ENCODE measurements around the gene DET1. TPM values are rescaled to one million over a fixed set of nuclear protein-coding genes. Genes with fewer than 3 reads are reported as not detected.
"Not testable (repeated sequence)": the region's sequence is repeated elsewhere in the genome, so short reads cannot be mapped to it uniquely, and the experiment has no call there.

Gene DET1
- total RNA-seq, 8 experiments from 2014 or later = 5.5 to 16.4 (median 10.6) TPM

DNA sequence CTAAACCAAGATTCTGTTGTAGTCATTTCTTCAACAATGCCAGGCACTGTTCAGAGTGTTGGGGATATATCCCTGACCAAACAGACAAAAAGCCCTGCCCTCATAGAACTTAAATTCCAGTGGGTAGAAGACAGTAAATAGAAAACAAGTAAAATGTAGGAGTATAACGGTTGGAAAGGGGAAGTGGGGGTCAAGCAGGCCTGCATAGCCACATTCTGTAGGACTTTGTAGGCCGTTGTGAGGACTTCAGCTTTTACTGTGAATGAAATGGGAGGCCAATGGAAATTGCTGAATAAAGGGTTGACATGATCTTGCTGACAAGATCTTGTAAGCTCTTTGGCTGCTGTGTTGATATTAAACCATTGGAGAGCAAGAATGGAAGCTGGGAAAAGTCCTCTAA is 77.2 kb downstream of the DET1 start:
- H3K27ac ChIP-seq = no peak overlapping the region
- in situ Hi-C loops (cut with MboI; ENCODE audit: low pct_unique_long_range_greater_than_20kb in 2 of 9, low sequenced_read_pairs in 9 of 9, unreplicated experiment in 9 of 9) = no loop called here
- no peak overlapping the region for H3K4me3 ChIP-seq
- ATAC-seq (replicated peaks in 6 of 8) = no peak
- H3K4me1 ChIP-seq (replicated peaks in 1 of 2) = peaks cover 7 to 22% of the 10 kb centered on the region in 2 donors
- WGBS, 10 experiments = 90 to 100% (median 100%) methylated on average over 1 to 2 of the region's 2 CpGs; no CpG with 5 or more reads in 3 of the 10 experiments

- ATAC-seq (replicated peaks in 6 of 8); H3K27ac ChIP-seq; in situ Hi-C loops (cut with MboI; ENCODE audit: low pct_unique_long_range_greater_than_20kb in 2 of 9, low sequenced_read_pairs in 9 of 9, unreplicated experiment in 9 of 9): not testable (repeated sequence)
- Histone ChIP-seq H3K4me1 (replicated peaks in 1 of 2) (peaks cover 7 to 22% of the 10 kb centered on the region in 2 donors), H3K4me3 (peak overlapping the region in 2 of 5 donors; percentile 68 to 85)
- WGBS, 10 experiments = 90 to 100% (median 94%) methylated on average over 2 to 10 of the region's 10 CpGs; no CpG with 5 or more reads in 1 of the 10 experiments
These were observed 77.8 kb downstream of the DET1 start for GRCh38 chr15:88468721-88469120.

- H3K4me3 ChIP-seq = peak overlapping the region; percentile 54 to 94 (median 69)
- WGBS, 10 experiments = 0 to 17% (median 2%) methylated on average over 5 to 15 of the region's 17 CpGs; no CpG with 5 or more reads in 3 of the 10 experiments
- peaks cover 7 to 22% of the 10 kb centered on the region in 2 donors for H3K4me1 ChIP-seq (replicated peaks in 1 of 2)
- in situ Hi-C loops (cut with MboI; ENCODE audit: low pct_unique_long_range_greater_than_20kb in 2 of 9, low sequenced_read_pairs in 9 of 9, unreplicated experiment in 9 of 9) = no loop called here
- ATAC-seq (replicated peaks in 6 of 8) = peak in 2 of 8 experiments; percentile 3 to 12
- H3K27ac ChIP-seq = peak overlapping the region; percentile 92 to 97
These were observed 78.4 kb downstream of the DET1 start for GRCh38 chr15:88467935-88468528.

GRCh38 chr15:88467073-88467934 is 79.2 kb downstream of the DET1 start, which contains the start of the genes MRPL46 and MRPS11:
Gene MRPL46 (minus strand): TSS chr15:88467388. CDS start chr15:88467377, 11 bp downstream.
Gene MRPS11 (plus strand): TSS chr15:88467708. CDS start chr15:88467718, 10 bp downstream.
- in situ Hi-C loops (cut with MboI; ENCODE audit: low pct_unique_long_range_greater_than_20kb in 2 of 9, low sequenced_read_pairs in 9 of 9, unreplicated experiment in 9 of 9) = no loop called here
- peak; percentile 87 to 95 (median 93) for ATAC-seq (replicated peaks in 6 of 8)
- peak within 1 kb of the TSS; percentile 54 to 94 (median 69) for H3K4me3 ChIP-seq
- peaks cover 7 to 22% of the 10 kb centered on the region in 2 donors for H3K4me1 ChIP-seq (replicated peaks in 1 of 2)
- peak within 1 kb of the TSS; percentile 92 to 97 for H3K27ac ChIP-seq
- 0 to 7% (median 0%) methylated on average over 1 to 41 of the region's 55 CpGs; no CpG with 5 or more reads in 1 of the 10 experiments for WGBS, 10 experiments

DNA sequence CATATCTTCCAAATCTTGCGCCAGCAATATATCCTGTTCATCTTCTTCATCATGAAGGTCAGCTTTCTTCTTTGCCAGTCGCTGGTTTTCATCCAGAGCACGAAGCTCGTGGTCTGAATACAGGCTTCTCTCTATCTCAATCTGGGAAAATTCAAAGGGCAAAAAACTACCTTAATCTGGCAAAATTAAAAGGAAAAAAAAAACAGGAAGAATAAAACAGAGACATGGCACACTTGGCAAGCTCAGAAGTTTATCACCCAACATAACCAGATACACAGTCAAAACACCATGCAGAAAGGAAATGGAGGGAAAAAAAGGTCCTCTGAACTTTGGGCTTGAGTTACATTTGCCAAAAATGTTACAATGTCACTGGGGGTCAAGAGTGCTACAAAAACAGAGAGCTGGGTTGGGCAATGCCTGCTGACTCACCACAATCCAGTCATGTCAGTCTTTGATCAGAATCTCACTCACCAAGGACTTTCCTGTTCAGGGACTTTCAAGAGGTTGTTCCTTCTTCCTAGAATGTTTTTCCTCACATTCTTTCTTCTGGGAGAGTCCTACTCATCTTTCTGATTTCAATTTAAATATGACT is 80.8 kb downstream of the DET1 start:
- peak in 2 of 8 experiments; percentile 9 to 11 for ATAC-seq (replicated peaks in 6 of 8)
- in situ Hi-C loops (cut with MboI; ENCODE audit: low pct_unique_long_range_greater_than_20kb in 2 of 9, low sequenced_read_pairs in 9 of 9, unreplicated experiment in 9 of 9) = no loop called here
- peak overlapping the region in 1 of 5 donors; percentile 68 for H3K4me3 ChIP-seq
- H3K4me1 ChIP-seq (replicated peaks in 1 of 2) = peaks cover 4 to 20% of the 10 kb centered on the region in 2 donors
- no peak overlapping the region for H3K27ac ChIP-seq
- WGBS, 10 experiments = 85 to 100% (median 95%) methylated on average over 2 to 4 of the region's 4 CpGs; no CpG with 5 or more reads in 1 of the 10 experiments

- no peak overlapping the region for H3K27ac ChIP-seq
- in situ Hi-C loops (cut with MboI; ENCODE audit: low pct_unique_long_range_greater_than_20kb in 2 of 9, low sequenced_read_pairs in 9 of 9, unreplicated experiment in 9 of 9) = no loop called here
- ATAC-seq (replicated peaks in 6 of 8) = no peak
- peaks cover 3 to 13% of the 10 kb centered on the region in 2 donors for H3K4me1 ChIP-seq (replicated peaks in 1 of 2)
- 43 to 100% (median 88%) methylated on average over 1 to 2 of the region's 2 CpGs; no CpG with 5 or more reads in 2 of the 10 experiments for WGBS, 10 experiments
- no peak overlapping the region for H3K4me3 ChIP-seq
These were observed 82.5 kb downstream of the DET1 start for GRCh38 chr15:88463870-88464532.

Other genes with a start within 250 kb of the DET1 start
- gene MRPL46, start 79.3 kb downstream of the DET1 start, total RNA-seq = 10 to 100 TPM; 22.8 to 35.8 (median 30.1) TPM
- gene MRPS11, start 79.0 kb downstream of the DET1 start, total RNA-seq = 10 to 100 TPM; 27.2 to 69.7 (median 44.3) TPM
- 10 to 100 TPM; 15.0 to 65.1 (median 43.1) TPM for gene AEN, start 74.7 kb upstream of the DET1 start, total RNA-seq
- 10 to 100 TPM in 2 of 8 experiments, 1 to 10 TPM in 3, under 1 TPM in 3; 0.69 to 12.9 (median 2.5) TPM for gene ISG20, start 92.3 kb upstream of the DET1 start, total RNA-seq